ENCODE data around the gene PCOLCE2. TPM values are rescaled to one million over a fixed set of nuclear protein-coding genes. Genes with fewer than 3 reads are reported as not detected.

PCOLCE2 gene
- total RNA-seq, 1 experiment from 2014 or later = 0.34 TPM

DNA sequence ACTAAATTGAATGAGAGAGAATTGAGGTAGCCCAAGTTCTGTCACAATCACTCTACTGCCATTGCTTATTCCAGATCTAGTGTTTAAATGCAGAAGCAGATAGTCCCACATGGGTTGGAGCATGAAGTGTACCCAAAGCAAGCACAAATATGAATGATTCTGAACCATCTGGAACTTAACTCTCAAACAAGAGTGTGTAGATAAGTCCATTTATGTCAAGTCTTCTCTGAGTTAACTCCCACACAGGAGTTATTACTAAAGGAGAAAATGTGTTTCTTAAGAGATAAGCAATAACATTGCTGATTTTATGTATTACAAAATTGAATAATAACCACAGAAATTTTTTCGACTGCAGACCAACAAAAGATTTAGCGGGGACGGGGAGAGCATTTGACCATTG lies 41.0 kb upstream of the PCOLCE2 start:
- ChIA-PET POLR2A (no interaction called here), CTCF (interaction anchor here (0.6 kb wide), 1 partner anchor 206 kb away, joined by 4 read pairs; no protein-coding TSS in a partner anchor)
- Histone ChIP-seq H3K27me3 (replicated peaks; ENCODE audit: control insufficient read depth, insufficient read depth, low read length) (no peaks in the 10 kb centered on the region; the same call in none of the 2 replicates), H3K4me1 (no peaks in the 10 kb centered on the region), H3K36me3 (ENCODE audit: control insufficient read depth, insufficient read depth, low read length) (no peaks in the 10 kb centered on the region), H3K4me3 (ENCODE audit: low read depth, low read length) (no peak overlapping the region), H3K9me3 (no peaks in the 10 kb centered on the region)
- intact Hi-C loops (cut with micrococcal nuclease; ENCODE audit: unreplicated experiment) = loop anchor here (1.0 kb wide), 2 partner anchors 57 to 64 kb away; no protein-coding TSS in a partner anchor
- no peak for DNase-seq
- Mint-ChIP-seq H3K27ac (ENCODE audit: unreplicated experiment) (no peak overlapping the region), H3K4me3 (ENCODE audit: unreplicated experiment) (no peak overlapping the region), H3K4me1 (ENCODE audit: low read depth, unreplicated experiment) (no peaks in the 10 kb centered on the region), H3K36me3 (ENCODE audit: insufficient read depth, unreplicated experiment) (no peaks in the 10 kb centered on the region), H3K9me3 (ENCODE audit: unreplicated experiment) (no peaks in the 10 kb centered on the region), H3K27me3 (ENCODE audit: insufficient read depth, unreplicated experiment) (peaks cover 3% of the 10 kb centered on the region)
- no TSS peak for BruUV-seq (replicated peaks)
- TF ChIP-seq, protein P1, sequence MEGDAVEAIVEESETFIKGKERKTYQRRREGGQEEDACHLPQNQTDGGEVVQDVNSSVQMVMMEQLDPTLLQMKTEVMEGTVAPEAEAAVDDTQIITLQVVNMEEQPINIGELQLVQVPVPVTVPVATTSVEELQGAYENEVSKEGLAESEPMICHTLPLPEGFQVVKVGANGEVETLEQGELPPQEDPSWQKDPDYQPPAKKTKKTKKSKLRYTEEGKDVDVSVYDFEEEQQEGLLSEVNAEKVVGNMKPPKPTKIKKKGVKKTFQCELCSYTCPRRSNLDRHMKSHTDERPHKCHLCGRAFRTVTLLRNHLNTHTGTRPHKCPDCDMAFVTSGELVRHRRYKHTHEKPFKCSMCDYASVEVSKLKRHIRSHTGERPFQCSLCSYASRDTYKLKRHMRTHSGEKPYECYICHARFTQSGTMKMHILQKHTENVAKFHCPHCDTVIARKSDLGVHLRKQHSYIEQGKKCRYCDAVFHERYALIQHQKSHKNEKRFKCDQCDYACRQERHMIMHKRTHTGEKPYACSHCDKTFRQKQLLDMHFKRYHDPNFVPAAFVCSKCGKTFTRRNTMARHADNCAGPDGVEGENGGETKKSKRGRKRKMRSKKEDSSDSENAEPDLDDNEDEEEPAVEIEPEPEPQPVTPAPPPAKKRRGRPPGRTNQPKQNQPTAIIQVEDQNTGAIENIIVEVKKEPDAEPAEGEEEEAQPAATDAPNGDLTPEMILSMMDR (IDR thresholded peaks at IDR 0.05; ENCODE audit: insufficient read depth in 1 of 2, low read depth in 1 of 2, low read length in 1 of 2, severe bottlenecking in 1 of 2, unreplicated experiment in 1 of 2) = no peak

DNA sequence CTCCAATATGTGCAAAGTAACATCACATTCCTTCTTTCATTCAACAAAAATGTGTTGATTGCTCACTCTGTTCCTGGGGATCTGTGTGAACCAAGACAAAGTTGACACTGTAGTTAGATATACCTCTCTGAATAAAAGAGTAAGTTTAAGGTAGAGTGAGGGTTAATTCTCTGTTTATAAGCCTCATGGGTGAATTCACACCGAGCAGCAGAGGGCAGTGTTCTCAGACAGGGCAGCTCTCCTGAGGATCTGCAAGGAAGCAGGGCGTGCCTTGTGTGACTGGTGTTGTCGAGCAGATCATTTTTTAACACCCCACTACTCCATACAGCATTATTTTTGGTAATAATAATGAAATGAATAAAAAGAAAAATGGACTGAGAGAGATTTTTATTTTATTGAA lies 40.2 kb upstream of the PCOLCE2 start:
- TF ChIP-seq, protein P1 (IDR thresholded peaks at IDR 0.05; ENCODE audit: insufficient read depth in 1 of 2, low read depth in 1 of 2, low read length in 1 of 2, severe bottlenecking in 1 of 2, unreplicated experiment in 1 of 2) = peak; percentile 45 to 54
- Histone ChIP-seq H3K4me1 (no peaks in the 10 kb centered on the region), H3K4me3 (ENCODE audit: low read depth, low read length) (no peak overlapping the region), H3K9me3 (no peaks in the 10 kb centered on the region), H3K36me3 (ENCODE audit: control insufficient read depth, insufficient read depth, low read length) (no peaks in the 10 kb centered on the region), H3K27me3 (replicated peaks; ENCODE audit: control insufficient read depth, insufficient read depth, low read length) (no peaks in the 10 kb centered on the region; the same call in none of the 2 replicates)
- peaks cover 8% of the 10 kb centered on the region for H3K27me3 Mint-ChIP-seq (ENCODE audit: insufficient read depth, unreplicated experiment)
- intact Hi-C loops (cut with micrococcal nuclease; ENCODE audit: unreplicated experiment) = loop anchor here (1.0 kb wide), 2 partner anchors 58 to 65 kb away; no protein-coding TSS in a partner anchor
- CTCF ChIA-PET = interaction anchor here (1.0 kb wide), 1 partner anchor 38 kb away, joined by 3 read pairs; no protein-coding TSS in a partner anchor
- H3K4me3 Mint-ChIP-seq (ENCODE audit: unreplicated experiment) = no peak overlapping the region
- no peaks in the 10 kb centered on the region for H3K4me1 Mint-ChIP-seq (ENCODE audit: low read depth, unreplicated experiment)
- H3K9me3 Mint-ChIP-seq (ENCODE audit: unreplicated experiment) = no peaks in the 10 kb centered on the region
- BruUV-seq (replicated peaks) = no TSS peak
- H3K27ac Mint-ChIP-seq (ENCODE audit: unreplicated experiment) = no peak overlapping the region
- H3K36me3 Mint-ChIP-seq (ENCODE audit: insufficient read depth, unreplicated experiment) = no peaks in the 10 kb centered on the region
- peak; percentile 61 to 62 for DNase-seq
- POLR2A ChIA-PET = no interaction called here

DNA sequence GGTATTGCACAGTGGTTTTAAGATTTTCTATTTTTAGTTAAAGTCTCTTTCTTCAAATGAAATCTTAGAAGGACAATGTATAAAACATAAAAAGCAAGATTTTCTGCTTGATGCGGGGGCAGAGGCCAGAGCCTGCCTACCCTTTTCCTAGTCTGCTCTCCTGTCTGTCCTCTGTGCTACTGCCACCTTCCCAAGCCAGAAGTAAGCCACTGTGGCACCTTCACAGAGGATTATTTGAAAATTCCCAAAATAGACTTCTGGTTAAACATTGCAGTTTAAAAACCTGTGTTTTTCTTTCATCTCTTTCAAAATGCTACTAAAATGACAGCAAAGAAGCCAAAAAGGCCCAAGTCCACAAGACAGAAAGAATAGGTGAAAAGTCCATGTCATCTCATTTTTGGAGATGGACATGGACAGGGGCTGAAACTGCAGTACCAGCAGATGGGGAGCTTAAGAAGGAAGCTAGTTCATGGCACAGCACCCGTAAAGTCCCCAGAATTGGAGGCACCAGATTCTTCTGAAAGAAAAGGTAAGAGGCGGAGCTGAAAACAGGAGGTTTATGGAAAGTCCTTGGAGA lies 37.6 kb upstream of the PCOLCE2 start:
- H3K4me1 Mint-ChIP-seq (ENCODE audit: low read depth, unreplicated experiment) = no peaks in the 10 kb centered on the region
- POLR2A ChIA-PET = no interaction called here
- CTCF ChIA-PET = no interaction called here

More for the DNA sequence above, 37.6 kb upstream of the PCOLCE2 start:
- H3K4me3 Mint-ChIP-seq (ENCODE audit: unreplicated experiment) = no peak overlapping the region
- intact Hi-C loops (cut with micrococcal nuclease; ENCODE audit: unreplicated experiment) = no loop called here
- Histone ChIP-seq H3K27me3 (replicated peaks; ENCODE audit: control insufficient read depth, insufficient read depth, low read length) (no peaks in the 10 kb centered on the region; the same call in 1 of the 2 replicates), H3K36me3 (ENCODE audit: control insufficient read depth, insufficient read depth, low read length) (no peaks in the 10 kb centered on the region), H3K9me3 (0 out of 2 replicates have a peak, but pooled peaks cover 3% of the 10 kb centered on the region), H3K4me1 (no peaks in the 10 kb centered on the region), H3K4me3 (ENCODE audit: low read depth, low read length) (no peak overlapping the region)
- no peaks in the 10 kb centered on the region for H3K36me3 Mint-ChIP-seq (ENCODE audit: insufficient read depth, unreplicated experiment)
- BruUV-seq (replicated peaks) = no TSS peak
- H3K27me3 Mint-ChIP-seq (ENCODE audit: insufficient read depth, unreplicated experiment) = peaks cover 9% of the 10 kb centered on the region
- no peak for DNase-seq
- H3K27ac Mint-ChIP-seq (ENCODE audit: unreplicated experiment) = no peak overlapping the region
- H3K9me3 Mint-ChIP-seq (ENCODE audit: unreplicated experiment) = no peaks in the 10 kb centered on the region
- TF ChIP-seq, protein P1 (IDR thresholded peaks at IDR 0.05; ENCODE audit: insufficient read depth in 1 of 2, low read depth in 1 of 2, low read length in 1 of 2, severe bottlenecking in 1 of 2, unreplicated experiment in 1 of 2) = no peak

Measured in Caco-2 (cell line).